Activated CD4-positive, CD25-positive, alpha-beta regulatory T cell (primary cell): ENCODE data around the gene CDC14A.

Source experiments
- DNase-seq, 4 experiments: peaks; one replicate each; lab custom pipeline; 2025; lab: John Stamatoyannopoulos, UW

Gene CDC14A

DNA sequence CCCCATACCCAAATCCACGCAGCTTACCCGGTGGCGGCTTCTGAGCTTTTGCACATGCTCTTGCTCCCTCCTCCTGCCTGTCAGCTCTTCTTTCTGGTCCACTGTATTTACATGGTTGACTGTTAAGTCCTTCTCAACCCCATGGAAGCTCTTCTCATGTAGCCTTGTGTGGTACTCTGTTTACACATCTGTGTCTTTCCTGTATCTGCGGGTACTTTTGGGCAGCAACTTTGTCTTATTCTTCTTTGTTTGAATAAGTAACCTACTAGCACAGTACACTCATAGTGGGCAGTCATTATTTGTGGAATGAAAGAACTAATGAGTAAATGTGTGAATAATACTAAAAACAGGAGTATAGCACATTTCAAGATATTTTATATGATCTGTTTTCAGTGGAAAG, 97.2 kb downstream of the CDC14A start:
- DNase-seq = no peak

DNA sequence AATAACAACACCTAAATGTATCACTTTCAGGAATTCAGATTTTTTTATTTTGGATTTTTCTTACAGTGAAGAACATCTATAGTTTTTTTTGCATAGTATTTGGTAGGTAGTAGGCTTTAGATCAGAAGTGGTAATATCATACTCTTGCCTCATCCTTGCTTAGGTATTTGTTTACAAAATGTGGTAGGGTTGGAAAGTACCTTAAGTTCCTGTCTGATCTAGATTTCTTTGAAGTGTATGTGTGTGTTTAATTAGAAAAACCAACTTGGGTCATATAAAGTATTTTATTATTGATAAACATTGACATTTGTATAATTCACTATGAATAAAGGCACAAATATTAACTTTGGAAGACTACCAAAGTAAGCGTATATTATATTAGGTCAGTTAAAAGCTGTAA, 100.3 kb downstream of the CDC14A start:
- DNase-seq = no peak

DNA sequence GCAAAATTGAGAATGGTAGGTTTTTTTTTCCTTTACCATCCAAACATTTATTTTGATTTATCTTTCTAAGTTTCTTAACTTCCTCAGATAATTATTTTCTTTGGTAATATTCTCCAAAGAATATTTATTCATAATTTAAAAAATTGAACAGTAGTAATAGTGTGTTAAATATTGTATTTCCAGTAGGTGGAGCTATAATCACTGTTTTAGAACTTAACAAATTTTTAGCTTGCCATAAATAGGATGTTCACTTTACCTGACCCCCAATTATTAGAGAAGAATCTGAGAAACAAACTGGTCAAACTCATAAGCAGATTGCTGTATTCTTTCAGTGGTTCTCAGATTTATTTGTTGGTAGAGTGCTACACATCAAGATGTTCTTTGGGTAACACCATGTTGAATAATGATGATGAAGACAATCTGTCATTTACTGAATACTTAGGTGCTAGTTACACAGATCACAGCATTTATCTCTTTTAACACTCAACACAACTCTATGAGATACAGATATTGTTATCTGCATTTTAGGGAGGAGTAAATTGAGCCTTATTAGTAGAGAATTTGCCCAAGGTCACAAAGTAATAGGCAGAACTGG, 103.3 kb downstream of the CDC14A start:
- DNase-seq = no peak

DNA sequence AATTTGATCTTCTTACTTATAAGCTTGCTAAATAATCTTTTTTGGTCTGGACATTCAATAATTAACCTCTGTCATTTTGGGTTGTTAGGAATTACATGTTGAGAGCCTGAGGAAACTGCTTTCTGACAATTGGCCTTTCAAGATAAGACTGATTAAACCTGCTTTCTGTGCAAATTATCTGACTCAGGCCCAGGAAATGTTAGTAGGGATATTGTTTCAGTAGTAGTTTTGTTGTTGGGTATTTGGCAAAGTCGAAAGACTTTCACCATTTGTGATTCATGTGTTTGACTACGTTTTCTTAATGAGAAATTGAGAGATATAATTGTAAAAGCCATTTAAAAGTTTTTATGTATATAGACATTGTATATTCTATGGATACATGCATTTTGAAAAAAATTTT, 104.6 kb downstream of the CDC14A start:
- no peak for DNase-seq

DNA sequence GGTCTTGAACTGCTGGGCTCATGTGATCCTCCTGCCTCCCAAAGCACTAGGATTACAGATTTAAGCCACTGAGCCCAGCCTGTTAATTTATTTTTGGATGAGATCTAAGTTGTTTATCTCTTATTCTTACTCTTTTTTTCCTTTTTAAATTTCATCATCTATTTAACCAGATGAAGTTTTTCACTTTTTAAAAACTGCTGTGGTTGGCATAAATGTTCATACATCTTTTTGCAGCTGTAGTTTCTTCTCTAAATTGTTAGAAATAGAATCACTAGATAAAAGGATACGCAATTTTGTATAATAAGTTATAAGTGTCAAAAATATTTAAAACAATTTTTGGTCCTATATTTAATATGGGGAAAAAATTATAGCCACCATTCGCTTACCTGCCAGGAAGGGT, 105.4 kb downstream of the CDC14A start:
- DNase-seq = no peak

DNA sequence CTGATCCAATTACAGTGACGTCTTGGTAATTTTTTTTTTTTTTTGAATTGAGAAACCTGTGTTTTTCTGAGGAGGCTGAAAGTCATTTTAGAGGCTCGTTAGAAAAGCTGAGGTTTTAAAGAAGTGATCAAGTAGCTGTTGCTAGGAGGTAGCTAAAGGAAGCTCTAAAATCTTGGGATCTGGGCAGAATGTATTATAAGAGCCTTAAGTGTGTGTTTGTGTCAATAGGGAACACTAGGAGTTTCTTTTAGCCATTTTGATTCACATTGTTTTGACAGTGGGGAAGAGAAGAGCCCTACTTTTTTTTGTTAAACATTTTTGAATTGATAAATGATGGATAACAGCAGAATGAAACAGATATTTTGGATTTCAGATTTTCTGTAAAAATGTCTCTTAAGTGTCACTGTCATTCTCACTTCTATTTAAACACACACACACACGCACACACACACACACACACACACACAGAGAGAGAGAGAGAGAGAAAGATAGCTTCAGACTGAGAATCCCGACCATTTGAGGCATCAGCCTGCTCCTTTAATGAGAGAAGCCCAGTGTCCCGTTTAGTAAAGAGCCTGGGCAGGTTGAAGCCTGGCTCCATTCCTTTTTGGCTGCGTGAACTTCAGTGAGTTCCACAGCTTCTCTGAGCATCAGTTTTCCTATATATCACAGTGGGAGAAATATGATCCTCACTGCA, 106.5 kb downstream of the CDC14A start:
- DNase-seq = no peak

DNA sequence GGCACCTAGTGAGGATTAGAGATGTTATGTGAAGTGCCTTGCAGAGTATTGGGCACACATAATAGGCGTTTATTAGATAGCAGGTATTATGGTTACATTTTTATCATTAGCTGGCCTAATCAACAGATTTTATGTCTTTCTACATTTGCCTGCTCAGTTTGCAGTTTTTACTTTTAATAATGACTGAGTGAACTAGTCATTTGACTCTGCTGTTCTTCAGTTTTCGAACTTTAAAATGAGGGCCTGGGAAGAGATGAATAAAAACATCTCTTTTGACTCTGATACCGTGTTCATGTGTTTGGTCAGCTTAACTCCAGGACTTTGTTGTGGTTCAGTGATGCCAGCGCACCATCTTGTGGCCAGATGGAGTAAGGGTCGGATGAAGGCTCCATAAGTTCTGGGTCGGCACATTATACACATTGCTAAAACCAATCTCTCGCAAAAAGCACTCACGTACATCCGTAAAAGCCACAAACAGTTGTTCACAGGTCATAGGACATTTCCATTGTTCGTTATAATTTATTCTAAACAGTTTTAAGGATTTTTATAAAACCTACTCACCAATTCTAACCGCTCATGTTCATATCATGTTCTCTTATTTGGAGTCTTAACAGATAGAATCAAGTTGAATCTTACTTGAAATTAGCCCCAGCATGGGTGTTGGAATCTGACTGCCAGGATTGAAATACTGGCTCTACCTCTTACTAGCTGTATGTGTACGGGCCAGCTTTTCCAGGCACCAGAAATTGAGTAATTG, 107.2 kb downstream of the CDC14A start:
- DNase-seq = peak; percentile 26 to 36 (median 30)

DNA sequence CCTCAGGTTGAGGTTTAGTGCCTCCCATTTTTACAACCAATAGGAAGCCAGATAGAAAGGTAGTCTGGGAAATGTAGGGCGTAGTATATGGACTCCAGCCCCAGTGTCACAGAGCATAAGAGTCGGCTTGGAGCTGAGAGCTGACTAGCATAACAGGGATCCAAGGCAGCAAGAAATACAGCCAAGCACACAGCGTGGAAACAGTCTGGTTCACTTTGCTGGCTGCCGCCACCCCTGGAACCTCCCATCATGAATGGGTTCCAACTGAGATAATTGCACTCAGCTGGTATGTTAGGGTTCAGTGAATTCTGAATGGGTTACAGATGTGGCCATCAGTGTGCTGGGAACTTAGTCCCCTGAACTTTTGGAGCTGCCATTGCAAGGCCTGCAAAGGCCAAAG, 108.9 kb downstream of the CDC14A start:
- no peak for DNase-seq

DNA sequence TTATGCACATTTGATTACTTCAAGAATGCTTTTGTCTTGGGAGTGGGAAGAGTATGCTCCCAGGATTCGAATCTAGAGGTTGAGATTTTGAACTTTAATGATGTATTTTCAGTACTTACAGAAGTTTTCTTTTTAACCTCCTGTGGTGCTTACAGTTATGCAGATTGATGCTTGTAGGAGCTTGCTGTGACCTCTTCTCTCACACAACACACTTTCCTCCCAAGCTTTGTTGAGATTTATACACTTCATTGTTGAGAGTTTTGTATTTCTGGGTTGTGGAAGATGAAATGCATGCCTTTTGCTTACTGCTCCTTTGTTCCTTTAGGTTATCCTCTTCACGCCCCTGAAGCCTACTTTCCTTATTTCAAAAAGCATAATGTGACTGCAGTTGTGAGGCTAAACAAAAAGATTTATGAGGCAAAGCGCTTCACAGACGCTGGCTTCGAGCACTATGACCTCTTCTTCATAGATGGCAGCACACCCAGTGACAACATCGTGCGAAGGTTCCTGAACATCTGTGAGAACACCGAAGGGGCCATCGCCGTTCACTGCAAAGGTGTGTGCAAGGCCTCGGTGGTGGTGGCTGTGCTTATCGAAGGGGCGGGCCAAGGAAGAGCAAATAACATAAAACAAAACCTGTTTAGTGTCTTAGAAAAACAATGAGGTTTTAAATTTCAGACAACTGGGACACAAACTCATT, 110.2 kb downstream of the CDC14A start:
- no peak for DNase-seq

DNA sequence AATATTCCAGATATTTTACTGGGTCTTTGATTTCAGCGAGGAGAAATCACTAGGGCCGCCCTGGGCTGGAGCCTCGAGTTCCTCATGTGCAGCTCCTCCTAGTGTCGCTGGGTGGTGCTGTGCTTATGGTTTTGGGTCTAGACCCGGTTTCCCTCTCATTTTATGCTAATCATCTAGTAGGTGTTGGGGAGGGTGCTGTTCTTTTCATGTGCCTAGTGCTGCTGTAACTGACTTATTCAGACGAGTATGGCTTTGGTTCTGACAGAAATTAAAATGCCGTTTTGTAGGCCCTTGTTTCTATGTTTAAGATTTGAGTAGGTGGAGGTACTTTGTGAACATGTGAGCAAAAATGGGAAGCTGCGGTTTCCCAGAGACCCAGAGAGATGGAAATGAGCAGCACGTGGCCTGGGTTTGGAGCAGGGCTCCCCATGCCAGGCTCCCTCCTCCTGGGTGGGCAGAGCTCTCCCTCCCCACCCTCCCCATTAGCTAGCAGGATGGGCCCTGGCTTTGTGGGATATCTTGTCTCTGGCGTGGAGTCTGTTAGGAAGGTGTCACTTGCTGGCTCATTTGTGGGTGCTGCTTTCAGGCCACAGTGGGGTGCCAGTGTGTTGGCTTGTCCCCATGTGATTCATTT, 111.6 kb downstream of the CDC14A start:
- DNase-seq = peak in 1 of 4 experiments; percentile 9

DNA sequence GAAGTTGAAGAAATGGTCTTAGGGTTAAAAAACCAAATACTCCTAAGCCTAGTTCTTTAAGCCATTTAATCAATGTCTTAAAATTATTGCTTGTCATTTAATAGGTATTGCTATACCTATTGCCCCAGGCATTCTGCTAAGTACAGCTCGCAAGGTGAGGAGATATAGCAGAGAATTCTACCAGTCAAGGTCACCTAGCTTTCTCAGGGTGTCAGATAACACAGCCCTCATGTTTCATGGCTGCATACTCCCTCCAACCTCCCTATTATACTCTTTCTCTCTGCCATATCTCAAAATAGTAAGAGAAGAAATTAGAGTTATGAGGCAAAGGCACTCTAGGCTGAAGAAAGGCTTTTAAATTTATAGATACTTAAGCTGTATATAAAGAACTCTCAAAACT, 117.3 kb downstream of the CDC14A start:
- DNase-seq = no peak

DNA sequence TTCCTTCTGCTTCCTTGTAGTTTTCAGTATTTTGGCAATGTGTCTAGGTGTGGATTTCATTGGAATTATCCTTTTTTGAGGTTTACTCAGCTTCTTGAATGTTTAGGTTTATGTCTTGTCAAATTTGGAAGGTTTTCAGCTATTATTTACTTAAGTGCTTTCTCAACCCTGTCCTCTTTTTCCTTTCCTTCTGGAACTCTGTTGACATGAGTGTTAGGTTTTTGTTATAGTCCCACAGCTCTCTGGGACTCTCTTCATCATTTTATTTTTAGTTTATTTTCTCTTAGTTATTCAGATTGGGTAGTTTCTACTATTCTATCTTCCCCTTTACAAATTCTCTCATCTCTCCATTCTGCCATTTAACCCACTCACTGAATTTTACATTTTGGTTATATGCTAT, 122.5 kb downstream of the CDC14A start:
- DNase-seq = no peak

DNA sequence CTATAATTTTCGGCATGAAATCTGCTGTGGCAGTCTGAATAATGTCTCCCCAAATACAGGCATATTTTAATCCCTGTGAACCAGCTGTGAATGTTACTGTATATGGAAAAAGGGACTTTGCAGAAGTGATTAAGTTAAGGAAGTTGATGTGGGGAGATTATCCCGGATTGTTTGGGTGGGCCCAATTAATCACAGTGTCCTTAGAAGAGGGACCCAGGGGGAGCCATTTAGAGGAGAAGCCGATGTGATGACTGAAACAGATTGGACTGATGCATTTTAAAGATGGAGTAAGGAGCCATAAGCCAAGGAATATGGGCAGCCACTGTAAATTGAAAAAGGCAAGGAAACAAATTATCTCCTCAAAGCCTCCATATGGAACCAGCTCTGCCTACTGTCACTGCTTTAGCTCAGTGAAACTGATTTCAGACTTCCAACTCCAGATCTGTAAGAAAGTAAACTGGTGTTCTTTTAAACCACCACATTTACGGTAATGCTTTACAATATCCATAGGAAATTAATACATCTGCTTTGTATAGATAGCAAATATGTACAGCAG, 124.5 kb downstream of the CDC14A start:
- no peak for DNase-seq

DNA sequence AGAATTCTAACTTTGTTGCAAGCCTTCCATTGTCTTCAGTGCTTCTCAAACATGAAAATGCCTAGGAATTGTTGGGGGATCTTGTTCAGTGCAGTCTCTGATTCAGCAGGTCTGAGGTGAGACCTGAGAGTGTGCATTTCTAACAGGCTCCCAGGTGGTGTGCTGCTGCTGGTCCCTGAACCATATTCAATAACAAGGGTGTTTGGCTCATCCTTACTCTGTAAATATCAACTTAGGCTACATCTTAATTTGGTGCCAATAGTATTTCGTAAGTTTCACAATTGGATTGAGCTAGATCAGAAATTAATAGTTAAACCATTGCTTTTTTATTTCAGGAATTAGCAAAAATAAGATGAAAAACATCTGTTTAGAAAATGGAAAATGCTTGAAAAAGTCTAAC, 126.5 kb downstream of the CDC14A start:
- DNase-seq = no peak

DNA sequence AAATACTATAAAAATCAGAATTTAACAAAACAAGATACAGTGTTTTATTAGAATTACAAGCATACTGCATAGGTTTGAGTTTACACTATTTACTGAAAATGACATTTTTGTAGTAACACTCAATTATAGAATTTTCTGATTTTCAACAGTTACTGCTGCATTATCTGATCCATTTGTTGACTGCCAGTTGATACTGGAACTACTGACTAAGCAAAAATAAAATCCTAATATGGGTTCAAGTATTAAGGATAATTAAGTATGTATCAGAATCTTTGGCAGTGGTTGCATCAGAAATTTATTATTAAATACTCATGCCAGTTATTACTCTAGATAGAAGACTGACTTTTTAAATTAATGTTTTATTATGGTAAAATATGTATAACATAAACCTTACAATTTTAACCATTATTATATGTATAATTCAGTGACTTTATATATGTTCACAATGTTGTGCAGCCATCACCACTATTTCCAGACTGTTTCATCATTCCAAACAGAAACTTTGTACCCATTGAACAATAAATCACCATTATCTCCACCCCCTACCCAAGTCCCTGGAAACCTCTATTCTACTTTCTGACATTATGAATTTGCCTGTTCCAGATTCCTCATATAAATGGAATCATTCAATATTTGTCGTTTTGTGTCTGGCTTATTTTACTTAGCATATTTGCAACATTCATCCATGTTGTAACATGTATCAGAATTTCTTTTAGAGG, 127.5 kb downstream of the CDC14A start:
- no peak for DNase-seq

DNA sequence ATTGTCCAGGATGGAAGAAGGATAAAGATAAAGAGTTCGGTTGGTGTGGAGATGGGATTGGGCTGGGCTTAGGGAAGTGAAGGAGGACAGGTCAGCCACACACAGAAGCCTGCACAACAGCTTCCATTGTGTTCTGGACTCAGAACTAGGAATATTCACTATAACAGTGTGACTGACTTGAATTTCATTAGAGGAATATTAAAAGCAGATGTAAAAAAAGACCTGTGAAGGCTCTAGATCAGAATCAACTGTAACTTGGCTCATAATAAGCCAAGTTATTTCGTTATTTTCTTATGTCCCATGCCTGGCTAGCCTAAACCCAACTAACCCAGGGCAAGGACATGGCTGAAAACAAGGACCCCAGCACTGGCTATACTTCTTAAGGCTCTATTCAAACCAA, 129.0 kb downstream of the CDC14A start:
- DNase-seq = no peak

DNA sequence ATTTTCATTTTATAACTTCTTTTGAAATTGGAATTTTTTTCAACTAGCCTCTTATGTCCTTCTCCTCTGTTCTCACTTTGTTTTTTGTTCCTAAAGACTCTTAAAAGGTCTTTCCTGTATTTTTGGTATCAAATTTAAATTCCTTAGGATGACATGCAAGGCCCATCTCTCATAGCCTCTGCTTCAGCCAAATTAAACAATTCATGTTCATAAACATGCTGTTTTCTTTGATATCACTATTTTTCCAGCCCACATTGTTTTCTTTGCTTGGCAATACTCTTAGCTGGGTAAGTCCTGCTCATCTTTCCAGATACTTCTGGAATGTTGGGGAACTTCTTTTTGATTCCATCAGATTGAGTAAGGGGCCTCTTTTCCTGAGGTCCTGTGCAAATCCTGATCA, 129.9 kb downstream of the CDC14A start:
- no peak for DNase-seq

DNA sequence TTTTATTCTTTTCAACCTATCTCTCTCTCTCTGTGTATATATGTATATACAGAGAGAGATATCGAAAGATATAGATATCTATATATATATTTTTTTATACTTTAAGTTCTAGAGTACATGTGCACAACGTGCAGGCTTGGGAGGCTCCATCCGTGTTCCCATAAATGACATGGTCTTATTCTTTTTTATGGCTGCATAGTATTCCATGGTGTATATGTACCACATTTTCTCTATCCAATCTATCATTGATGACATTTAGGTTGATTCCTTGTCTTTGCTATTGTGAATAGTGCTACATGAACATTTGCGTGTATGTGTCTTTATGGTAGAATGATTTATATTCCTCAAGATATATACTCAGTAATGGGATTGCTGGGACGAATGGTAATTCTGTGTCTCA, 130.4 kb downstream of the CDC14A start:
- no peak for DNase-seq

DNA sequence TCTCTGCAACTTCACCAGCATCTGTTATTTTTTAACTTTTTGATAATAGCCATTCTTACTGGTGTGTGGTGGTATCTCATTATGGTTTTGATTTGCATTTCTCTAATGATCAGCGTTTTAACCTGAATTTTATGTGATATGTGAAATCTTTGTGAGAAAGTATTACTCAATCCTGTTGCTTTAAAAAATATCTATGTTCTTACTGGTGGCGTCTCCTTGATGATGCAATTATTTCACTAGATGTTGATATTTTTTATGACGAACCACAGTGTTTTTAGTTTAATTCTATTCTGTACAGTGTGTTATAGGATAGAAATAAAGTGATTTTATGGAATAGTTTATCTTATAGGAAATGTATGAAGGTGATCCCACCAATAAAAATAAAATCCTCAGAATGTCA, 130.9 kb downstream of the CDC14A start:
- no peak for DNase-seq

DNA sequence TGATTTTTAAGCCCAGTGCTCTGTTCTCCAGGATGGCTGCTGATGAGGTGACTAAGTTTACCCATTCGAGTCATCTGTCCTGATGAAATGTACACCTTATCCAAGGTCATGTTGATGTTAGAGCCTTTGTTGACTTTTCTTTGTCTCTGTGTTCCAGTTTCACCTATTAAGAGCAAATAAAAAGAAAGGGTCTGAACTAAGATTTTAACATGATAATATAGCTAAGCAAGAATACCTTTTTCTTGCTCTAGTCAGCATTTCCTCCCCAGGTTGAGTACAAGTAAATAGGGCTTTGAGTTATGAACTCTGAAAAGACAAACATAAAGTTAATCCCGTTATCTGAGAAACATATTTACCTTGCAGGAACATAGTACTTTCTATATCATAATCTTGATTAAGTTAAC, 133.6 kb downstream of the CDC14A start:
- DNase-seq = no peak

DNA sequence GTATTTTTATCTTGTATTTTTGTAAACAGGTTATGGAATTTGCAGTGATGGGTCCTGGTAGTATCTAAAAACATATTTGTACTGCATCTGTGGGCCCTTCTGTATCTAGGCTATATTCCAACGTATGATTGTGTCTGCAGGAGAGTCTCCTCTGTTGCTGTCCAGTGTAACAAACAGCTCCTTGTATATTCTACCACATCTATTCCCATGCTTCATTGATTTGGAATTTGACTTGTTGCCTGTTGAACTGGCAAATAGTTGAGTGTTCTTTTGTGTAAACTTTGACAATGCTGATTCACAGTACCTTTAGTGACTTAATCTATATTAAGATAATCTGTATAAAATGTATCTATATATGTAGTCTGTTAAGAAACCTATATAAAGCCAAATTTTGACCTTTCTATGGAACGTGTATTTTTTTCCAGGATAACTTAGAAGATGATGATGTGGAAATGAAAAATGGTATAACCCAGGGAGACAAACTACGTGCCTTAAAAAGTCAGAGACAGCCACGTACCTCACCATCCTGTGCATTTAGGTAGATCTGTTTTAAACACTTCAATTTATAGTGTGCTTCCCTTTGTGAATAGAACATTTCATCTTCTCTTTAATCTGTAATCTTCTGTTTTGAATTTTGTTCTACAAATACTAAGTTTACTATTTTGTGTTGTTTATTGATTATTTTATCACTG, 142.2 kb downstream of the CDC14A start:
- DNase-seq = no peak
